Measurements from ENCODE around the gene ZNF792.
A peak's percentile ranks its signal among the peaks of the same experiment; 100 is the strongest.
"Not testable (repeated sequence)": the region's sequence is repeated elsewhere in the genome, so short reads cannot be mapped to it uniquely, and the experiment has no call there.

Gene ZNF792

GRCh38 chr19:35002037-35002535 is 38.1 kb upstream of the ZNF792 start:
- no peak for TF ChIP-seq CTCF (IDR thresholded peaks at IDR 0.05; ENCODE audit: insufficient read depth, low read depth, low read length, missing control alignments)
- no peak for DNase-seq (ENCODE audit: low read depth)
- H3K4me3 ChIP-seq (ENCODE audit: low read depth, low read length) = no peak overlapping the region

- DNase-seq (ENCODE audit: low read depth) = peak; percentile 77
- TF ChIP-seq CTCF (IDR thresholded peaks at IDR 0.05; ENCODE audit: insufficient read depth, low read depth, low read length, missing control alignments) = no peak
- H3K4me3 ChIP-seq (ENCODE audit: low read depth, low read length) = peak overlapping the region; percentile 77
Observed at GRCh38 chr19:35000647-35001501, 36.8 kb upstream of the ZNF792 start.

GRCh38 chr19:35000338-35000646 is 36.3 kb upstream of the ZNF792 start:
- no peak for DNase-seq (ENCODE audit: low read depth)
- H3K4me3 ChIP-seq (ENCODE audit: low read depth, low read length) = peak overlapping the region; percentile 77
- TF ChIP-seq CTCF (IDR thresholded peaks at IDR 0.05; ENCODE audit: insufficient read depth, low read depth, low read length, missing control alignments) = no peak

- peak; percentile 84 for DNase-seq (ENCODE audit: low read depth)
Observed at GRCh38 chr19:34999498-35000337, 35.7 kb upstream of the ZNF792 start, which contains the start of gene GRAMD1A. GRAMD1A (plus strand) TSS chr19:35000323; CDS start chr19:35000479, 156 bp downstream.

GRCh38 chr19:34998777-34999497 is 34.9 kb upstream of the ZNF792 start:
- TF ChIP-seq CTCF (IDR thresholded peaks at IDR 0.05; ENCODE audit: insufficient read depth, low read depth, low read length, missing control alignments) = no peak
- peak overlapping the region; percentile 94 for H3K4me3 ChIP-seq (ENCODE audit: low read depth, low read length)
- DNase-seq (ENCODE audit: low read depth) = no peak

More at GRCh38 chr19:34999498-35000337, 35.7 kb upstream of the ZNF792 start, which contains the start of gene GRAMD1A:
- peak within 1 kb of the TSS; percentile 94 for H3K4me3 ChIP-seq (ENCODE audit: low read depth, low read length)
- TF ChIP-seq CTCF (IDR thresholded peaks at IDR 0.05; ENCODE audit: insufficient read depth, low read depth, low read length, missing control alignments) = no peak

- not testable (repeated sequence) for DNase-seq (ENCODE audit: low read depth); H3K4me3 ChIP-seq (ENCODE audit: low read depth, low read length)
Observed at GRCh38 chr19:34998224-34998623, 34.2 kb upstream of the ZNF792 start.
